ENCODE results near the gene SNX25. TPM values are rescaled to one million over a fixed set of nuclear protein-coding genes. Genes with fewer than 3 reads are reported as not detected.

The SNX25 gene
- total RNA-seq, 4 donors from 2014 or later, result 12.4 to 92.4 (median 17.8) TPM

GRCh38 chr4:185405296-185405999 lies 196.1 kb downstream of the SNX25 start:
- H3K4me1 ChIP-seq, result no peaks in the 10 kb centered on the region
- no peaks in the 10 kb centered on the region for H3K27me3 ChIP-seq
- no peak for DNase-seq
- no peaks in the 10 kb centered on the region for H3K9me3 ChIP-seq
- H3K36me3 ChIP-seq, result peaks cover 0 to 73% (median 0%) of the 10 kb centered on the region in 3 donors
- H3K27ac ChIP-seq, result no peak overlapping the region
- TF ChIP-seq POLR2A (IDR thresholded peaks at IDR 0.05) (no peak), CTCF (IDR thresholded peaks at IDR 0.05) (no peak)
- no peak overlapping the region for H3K4me3 ChIP-seq

- H3K9me3 ChIP-seq, result no peaks in the 10 kb centered on the region
- no peaks in the 10 kb centered on the region for H3K27me3 ChIP-seq
- H3K4me3 ChIP-seq, result no peak overlapping the region
- H3K36me3 ChIP-seq, result peaks cover 0 to 65% (median 0%) of the 10 kb centered on the region in 3 donors
- TF ChIP-seq POLR2A (IDR thresholded peaks at IDR 0.05) (no peak), CTCF (IDR thresholded peaks at IDR 0.05) (no peak)
- no peak overlapping the region for H3K27ac ChIP-seq
- no peaks in the 10 kb centered on the region for H3K4me1 ChIP-seq
- DNase-seq, result no peak
These were observed 199.0 kb downstream of the SNX25 start for GRCh38 chr4:185408432-185408831.

DNA sequence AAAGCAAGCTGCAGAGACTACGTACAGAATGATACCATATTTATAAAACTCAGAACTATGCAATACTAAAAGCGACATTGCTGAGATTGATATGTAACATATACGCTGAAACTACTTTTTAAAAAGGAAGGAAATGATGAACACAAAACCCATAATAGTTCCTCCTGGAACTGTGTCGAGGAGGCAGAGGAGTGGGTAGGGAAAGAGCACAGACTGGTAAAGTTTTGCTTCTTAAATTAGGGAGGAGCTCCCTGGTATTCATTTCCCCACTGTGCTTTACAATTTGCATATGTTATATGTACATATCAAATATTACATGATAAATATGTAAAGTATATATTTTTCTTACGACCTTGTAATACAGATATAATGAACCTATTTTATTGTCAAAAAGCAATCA lies 202.5 kb downstream of the SNX25 start:
- DNase-seq, result no peak
- Histone ChIP-seq H3K36me3 (peaks cover 0 to 76% (median 0%) of the 10 kb centered on the region in 3 donors), H3K27ac (no peak overlapping the region), H3K4me3 (no peak overlapping the region), H3K4me1 (no peaks in the 10 kb centered on the region), H3K9me3 (no peaks in the 10 kb centered on the region), H3K27me3 (no peaks in the 10 kb centered on the region)
- TF ChIP-seq CTCF (IDR thresholded peaks at IDR 0.05), result no peak
- no peak for TF ChIP-seq POLR2A (IDR thresholded peaks at IDR 0.05)

- Histone ChIP-seq H3K9me3 (no peaks in the 10 kb centered on the region), H3K27ac (no peak overlapping the region), H3K36me3 (peaks cover 0 to 77% (median 0%) of the 10 kb centered on the region in 3 donors), H3K4me3 (no peak overlapping the region), H3K4me1 (no peaks in the 10 kb centered on the region), H3K27me3 (no peaks in the 10 kb centered on the region)
- DNase-seq, result no peak
- no peak for TF ChIP-seq CTCF (IDR thresholded peaks at IDR 0.05)
- no peak for TF ChIP-seq POLR2A (IDR thresholded peaks at IDR 0.05)
These were observed 203.0 kb downstream of the SNX25 start for GRCh38 chr4:185412412-185412811.

Other genes starting within 250 kb of the SNX25 start
- not detected for gene HELT, start 191.1 kb upstream of the SNX25 start, total RNA-seq
- gene SLC25A4, start 66.3 kb upstream of the SNX25 start, total RNA-seq, result 10 to 100 TPM; 17.3 to 64.4 (median 37.1) TPM
- 10 to 100 TPM; 10.9 to 32.2 (median 12.7) TPM for gene CFAP97, start 5.6 kb upstream of the SNX25 start, total RNA-seq
- gene LRP2BP, start 186.3 kb downstream of the SNX25 start, total RNA-seq, result 1 to 10 TPM in 1 of 4 donors, under 1 TPM in 1, not detected in 2; 0.35 to 1.2 TPM
- gene ANKRD37, start 187.2 kb downstream of the SNX25 start, total RNA-seq, result 10 to 100 TPM in 1 of 4 donors, 1 to 10 TPM in 2, not detected in 1; 1.4 to 12.6 (median 8.7) TPM
- gene UFSP2, start 216.4 kb downstream of the SNX25 start, total RNA-seq, result 10 to 100 TPM in 3 of 4 donors, 1 to 10 TPM in 1; 6.7 to 22.0 (median 17.8) TPM

Data from Peyer's patch (tissue), 4 donors.